ENCODE data around the gene ASCL2. TPM values are rescaled to one million over a fixed set of nuclear protein-coding genes. Genes with fewer than 3 reads are reported as not detected.
A peak's percentile ranks its signal among the peaks of the same experiment; 100 is the strongest.

Gene ASCL2
- total and polyA plus RNA-seq, 7 donors, result 0.03 to 0.08 TPM; not detected in 5

- TF ChIP-seq, protein P1, sequence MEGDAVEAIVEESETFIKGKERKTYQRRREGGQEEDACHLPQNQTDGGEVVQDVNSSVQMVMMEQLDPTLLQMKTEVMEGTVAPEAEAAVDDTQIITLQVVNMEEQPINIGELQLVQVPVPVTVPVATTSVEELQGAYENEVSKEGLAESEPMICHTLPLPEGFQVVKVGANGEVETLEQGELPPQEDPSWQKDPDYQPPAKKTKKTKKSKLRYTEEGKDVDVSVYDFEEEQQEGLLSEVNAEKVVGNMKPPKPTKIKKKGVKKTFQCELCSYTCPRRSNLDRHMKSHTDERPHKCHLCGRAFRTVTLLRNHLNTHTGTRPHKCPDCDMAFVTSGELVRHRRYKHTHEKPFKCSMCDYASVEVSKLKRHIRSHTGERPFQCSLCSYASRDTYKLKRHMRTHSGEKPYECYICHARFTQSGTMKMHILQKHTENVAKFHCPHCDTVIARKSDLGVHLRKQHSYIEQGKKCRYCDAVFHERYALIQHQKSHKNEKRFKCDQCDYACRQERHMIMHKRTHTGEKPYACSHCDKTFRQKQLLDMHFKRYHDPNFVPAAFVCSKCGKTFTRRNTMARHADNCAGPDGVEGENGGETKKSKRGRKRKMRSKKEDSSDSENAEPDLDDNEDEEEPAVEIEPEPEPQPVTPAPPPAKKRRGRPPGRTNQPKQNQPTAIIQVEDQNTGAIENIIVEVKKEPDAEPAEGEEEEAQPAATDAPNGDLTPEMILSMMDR (IDR thresholded peaks at IDR 0.05), result no peak
- WGBS, 3 donors, result 0 to 4% (median 2%) methylated on average over 28 of the region's 28 CpGs
- intact Hi-C loops (cut with DNase I), result no loop called here
- Histone ChIP-seq H3K4me3 (peak overlapping the region; percentile 38), H3K27me3 (ENCODE audit: insufficient read depth in 3 of 3, low read length in 2 of 3) (peaks cover 0 to 84% (median 40%) of the 10 kb centered on the region in 3 donors), H3K36me3 (ENCODE audit: insufficient read depth in 1 of 2, low read depth in 1 of 2) (no peaks in the 10 kb centered on the region), H3K9me3 (no peaks in the 10 kb centered on the region), H3K27ac (no peak overlapping the region), H3K4me1 (peaks cover 4% of the 10 kb centered on the region)
- ATAC-seq (no peak), DNase-seq (peak; percentile 48 to 65)
Measured at GRCh38 chr11:2271077-2271326, 614 bp upstream of the ASCL2 start.

- DNase-seq (peak in 1 of 2 donors; percentile 61), ATAC-seq (peak in 3 of 4 donors; percentile 30 to 49 (median 42))
- TF ChIP-seq, protein P1 (IDR thresholded peaks at IDR 0.05), result no peak
- intact Hi-C loops (cut with DNase I), result no loop called here
- peak overlapping the region; percentile 46 for H3K4me3 ChIP-seq
- WGBS, 3 donors, result 0 to 1% (median 1%) methylated on average over 34 to 104 of the region's 104 CpGs
- peaks cover 0 to 83% (median 42%) of the 10 kb centered on the region in 3 donors for H3K27me3 ChIP-seq (ENCODE audit: insufficient read depth in 3 of 3, low read length in 2 of 3)
- H3K36me3 ChIP-seq (ENCODE audit: insufficient read depth in 1 of 2, low read depth in 1 of 2), result no peaks in the 10 kb centered on the region
- H3K9me3 ChIP-seq, result no peaks in the 10 kb centered on the region
- peaks cover 4% of the 10 kb centered on the region for H3K4me1 ChIP-seq
- no peak overlapping the region for H3K27ac ChIP-seq
Measured at GRCh38 chr11:2269601-2270321, 627 bp downstream of the ASCL2 start.

- no peaks in the 10 kb centered on the region for H3K36me3 ChIP-seq (ENCODE audit: insufficient read depth in 1 of 2, low read depth in 1 of 2)
- DNase-seq, result peak in 1 of 2 donors; percentile 67
- intact Hi-C loops (cut with DNase I), result no loop called here
- H3K27ac ChIP-seq, result no peak overlapping the region
- 0 to 1% (median 1%) methylated on average over 61 to 89 of the region's 89 CpGs for WGBS, 3 donors
- H3K4me3 ChIP-seq, result peak overlapping the region; percentile 46
- ATAC-seq, result no peak
- no peaks in the 10 kb centered on the region for H3K9me3 ChIP-seq
- peaks cover 0 to 79% (median 38%) of the 10 kb centered on the region in 3 donors for H3K27me3 ChIP-seq (ENCODE audit: insufficient read depth in 3 of 3, low read length in 2 of 3)
- TF ChIP-seq, protein P1 (IDR thresholded peaks at IDR 0.05), result no peak
- H3K4me1 ChIP-seq, result peaks cover 4% of the 10 kb centered on the region
Measured at GRCh38 chr11:2268729-2269600, 1.4 kb downstream of the ASCL2 start.

DNA sequence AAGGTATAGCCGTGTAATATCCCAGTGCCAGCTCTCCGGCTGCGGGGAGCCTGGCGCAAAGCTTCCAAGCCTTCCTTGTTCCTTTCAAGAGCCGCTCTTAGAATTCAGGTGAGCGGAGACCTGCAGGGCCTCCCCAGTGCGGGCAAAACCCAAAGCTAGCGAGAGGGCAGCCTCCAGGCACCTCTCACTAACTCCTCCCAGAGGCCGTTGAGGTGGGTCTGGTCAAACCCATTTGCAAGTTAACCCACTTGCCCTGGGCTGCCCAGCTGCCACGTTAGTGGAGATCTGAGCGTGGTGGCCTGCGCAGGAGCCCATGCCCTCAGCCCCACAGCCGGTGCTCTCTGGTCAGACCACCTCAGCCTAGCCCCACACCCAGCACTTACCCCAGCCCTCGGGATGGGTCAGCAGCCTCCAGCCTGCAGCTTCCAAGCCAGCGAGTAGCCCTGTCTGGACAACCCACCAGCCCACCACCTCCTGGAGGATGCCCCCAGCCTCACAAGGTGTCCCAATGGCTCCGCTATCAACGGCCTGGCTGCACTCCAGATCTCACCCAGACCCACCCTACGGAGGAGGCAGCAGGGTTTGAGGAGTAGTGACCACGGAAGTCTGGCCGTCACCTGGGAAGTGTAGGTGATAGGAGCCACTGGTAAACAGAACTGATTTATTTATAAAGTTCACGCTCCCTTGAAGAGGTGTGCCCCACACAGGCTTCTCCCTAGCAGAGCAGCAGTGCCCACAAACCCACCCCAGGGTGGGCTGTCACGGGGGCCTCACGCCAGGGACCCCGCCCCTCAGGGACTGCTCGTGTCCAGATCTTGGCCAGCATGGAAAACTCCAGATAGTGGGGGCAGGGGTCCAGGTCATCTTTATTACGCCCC lies 2.3 kb downstream of the ASCL2 start:
- 63 to 69% (median 69%) methylated on average over 25 to 26 of the region's 26 CpGs for WGBS, 3 donors
- DNase-seq (peak in 1 of 2 donors; percentile 26), ATAC-seq (no peak)
- Histone ChIP-seq H3K36me3 (ENCODE audit: insufficient read depth in 1 of 2, low read depth in 1 of 2) (no peaks in the 10 kb centered on the region), H3K4me1 (peaks cover 4% of the 10 kb centered on the region), H3K27ac (no peak overlapping the region), H3K27me3 (ENCODE audit: insufficient read depth in 3 of 3, low read length in 2 of 3) (peaks cover 0 to 81% (median 34%) of the 10 kb centered on the region in 3 donors), H3K4me3 (no peak overlapping the region), H3K9me3 (no peaks in the 10 kb centered on the region)
- TF ChIP-seq, protein P1 (IDR thresholded peaks at IDR 0.05), result no peak
- intact Hi-C loops (cut with DNase I), result no loop called here

All from psoas muscle (tissue), 8 donors.